ENCODE measurements around the gene ZFP57. TPM values are rescaled to one million over a fixed set of nuclear protein-coding genes. Genes with fewer than 3 reads are reported as not detected.

ZFP57 gene
- total RNA-seq, 1 donor from 2014 or later, result 5.5 TPM

- ATAC-seq (ENCODE audit: low read depth) (peak; percentile 1), DNase-seq (no peak)
- intact Hi-C loops (cut with micrococcal nuclease), result loop anchor here (5.0 kb wide), 1 partner anchor 114 kb away; no protein-coding TSS in a partner anchor
- CTCF ChIA-PET, result interaction anchor here (0.7 to 4.8 kb wide), 4 partner anchors 14 to 20 kb away, joined by 3 to 30 read pairs (median 10); no protein-coding TSS in a partner anchor
- H3K27ac Mint-ChIP-seq, result peak overlapping the region; percentile 86
- peaks cover 17% of the 10 kb centered on the region for H3K36me3 Mint-ChIP-seq (ENCODE audit: low read depth)
- no peak for TF ChIP-seq CTCF (IDR thresholded peaks at IDR 0.05)
- peak overlapping the region; percentile 84 for H3K4me3 Mint-ChIP-seq
- H3K27me3 Mint-ChIP-seq, result no peaks in the 10 kb centered on the region
- POLR2A ChIA-PET, result interaction anchor here (0.5 to 2.2 kb wide), 10 partner anchors 8 to 1247 kb away, joined by 3 to 47 read pairs (median 4); no protein-coding TSS in a partner anchor
- no peaks in the 10 kb centered on the region for H3K9me3 Mint-ChIP-seq
- H3K4me1 Mint-ChIP-seq, result peaks cover 65% of the 10 kb centered on the region
These were observed 47.4 kb downstream of the ZFP57 start for GRCh38 chr6:29633534-29633905.

- H3K36me3 Mint-ChIP-seq (ENCODE audit: low read depth), result peaks cover 17% of the 10 kb centered on the region
- CTCF ChIA-PET, result interaction anchor here (0.7 to 4.8 kb wide), 4 partner anchors 14 to 20 kb away, joined by 3 to 30 read pairs (median 10); no protein-coding TSS in a partner anchor
- H3K27ac Mint-ChIP-seq, result peak within 1 kb of the TSS; percentile 86
- POLR2A ChIA-PET, result interaction anchor here (0.6 to 2.2 kb wide), 9 partner anchors 9 to 1247 kb away, joined by 3 to 47 read pairs (median 5); no protein-coding TSS in a partner anchor
- peak within 1 kb of the TSS; percentile 84 for H3K4me3 Mint-ChIP-seq
- H3K9me3 Mint-ChIP-seq, result no peaks in the 10 kb centered on the region
- TF ChIP-seq CTCF (IDR thresholded peaks at IDR 0.05), result no peak
- DNase-seq (peak; percentile 80), ATAC-seq (ENCODE audit: low read depth) (peak; percentile 81)
- peaks cover 68% of the 10 kb centered on the region for H3K4me1 Mint-ChIP-seq
- H3K27me3 Mint-ChIP-seq, result no peaks in the 10 kb centered on the region
- intact Hi-C loops (cut with micrococcal nuclease), result loop anchor here (5.0 kb wide), 1 partner anchor 114 kb away; no protein-coding TSS in a partner anchor
These were observed 48.0 kb downstream of the ZFP57 start, which contains the start of gene GABBR1 for GRCh38 chr6:29632789-29633533. Gene GABBR1 (minus strand): TSS chr6:29633183. CDS start chr6:29632385, 798 bp downstream.

- Mint-ChIP-seq H3K27ac (peak overlapping the region; percentile 72), H3K4me1 (peaks cover 68% of the 10 kb centered on the region), H3K9me3 (no peaks in the 10 kb centered on the region), H3K4me3 (peak overlapping the region; percentile 84), H3K36me3 (ENCODE audit: low read depth) (peaks cover 17% of the 10 kb centered on the region), H3K27me3 (no peaks in the 10 kb centered on the region)
- intact Hi-C loops (cut with micrococcal nuclease), result loop anchor here (5.0 kb wide), 1 partner anchor 115 kb away; no protein-coding TSS in a partner anchor
- peak; percentile 63 for DNase-seq
- POLR2A ChIA-PET, result interaction anchor here (0.6 to 2.2 kb wide), 5 partner anchors 9 to 607 kb away, joined by 4 to 47 read pairs (median 5); no protein-coding TSS in a partner anchor
- TF ChIP-seq CTCF (IDR thresholded peaks at IDR 0.05), result no peak
- ATAC-seq (ENCODE audit: low read depth), result peak; percentile 62
- CTCF ChIA-PET, result interaction anchor here (3.2 to 4.8 kb wide), 2 partner anchors 18 to 21 kb away, joined by 15 to 30 read pairs; no protein-coding TSS in a partner anchor
These were observed 48.9 kb downstream of the ZFP57 start for GRCh38 chr6:29631860-29632731.

- TF ChIP-seq CTCF (IDR thresholded peaks at IDR 0.05), result no peak
- DNase-seq (no peak), ATAC-seq (ENCODE audit: low read depth) (no peak)
- ChIA-PET CTCF (interaction anchor here (1.7 kb wide), 1 partner anchor 19 kb away, joined by 5 read pairs; no protein-coding TSS in a partner anchor), POLR2A (no interaction called here)
- no peaks in the 10 kb centered on the region for H3K9me3 Mint-ChIP-seq
- peak overlapping the region; percentile 43 for H3K27ac Mint-ChIP-seq
- H3K36me3 Mint-ChIP-seq (ENCODE audit: low read depth), result peaks cover 17% of the 10 kb centered on the region
- H3K4me1 Mint-ChIP-seq, result peaks cover 71% of the 10 kb centered on the region
- peak overlapping the region; percentile 84 for H3K4me3 Mint-ChIP-seq
- H3K27me3 Mint-ChIP-seq, result no peaks in the 10 kb centered on the region
- intact Hi-C loops (cut with micrococcal nuclease), result loop anchor here (5.0 kb wide), 1 partner anchor 116 kb away; no protein-coding TSS in a partner anchor
These were observed 49.6 kb downstream of the ZFP57 start for GRCh38 chr6:29631209-29631810.
